ENCODE measurements around the gene CDC27.
"Not testable (repeated sequence)": the region's sequence is repeated elsewhere in the genome, so short reads cannot be mapped to it uniquely, and the experiment has no call there.

DNA sequence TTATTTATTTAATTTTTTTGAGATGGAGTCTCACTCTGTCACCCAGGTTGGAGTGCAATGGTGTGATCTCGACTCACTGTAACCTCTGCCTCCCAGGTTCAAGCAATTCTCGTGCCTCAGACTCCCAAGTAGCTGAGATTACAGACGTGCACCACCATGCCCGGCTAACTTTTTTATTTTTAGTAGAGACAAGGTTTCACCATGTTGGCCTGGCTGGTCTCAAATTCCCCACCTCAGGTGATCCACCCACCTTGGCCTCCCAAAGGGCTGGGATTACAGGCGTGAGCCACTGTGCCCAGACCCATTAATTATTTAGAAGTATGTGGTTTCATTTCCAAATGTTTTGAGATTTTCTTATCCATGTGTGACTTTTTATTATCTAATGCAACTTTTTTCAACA is 22.2 kb downstream of the CDC27 start:
- not testable (repeated sequence) for TF ChIP-seq POLR2A, EP300 (IDR thresholded peaks at IDR 0.05)
- TF ChIP-seq, protein P1, sequence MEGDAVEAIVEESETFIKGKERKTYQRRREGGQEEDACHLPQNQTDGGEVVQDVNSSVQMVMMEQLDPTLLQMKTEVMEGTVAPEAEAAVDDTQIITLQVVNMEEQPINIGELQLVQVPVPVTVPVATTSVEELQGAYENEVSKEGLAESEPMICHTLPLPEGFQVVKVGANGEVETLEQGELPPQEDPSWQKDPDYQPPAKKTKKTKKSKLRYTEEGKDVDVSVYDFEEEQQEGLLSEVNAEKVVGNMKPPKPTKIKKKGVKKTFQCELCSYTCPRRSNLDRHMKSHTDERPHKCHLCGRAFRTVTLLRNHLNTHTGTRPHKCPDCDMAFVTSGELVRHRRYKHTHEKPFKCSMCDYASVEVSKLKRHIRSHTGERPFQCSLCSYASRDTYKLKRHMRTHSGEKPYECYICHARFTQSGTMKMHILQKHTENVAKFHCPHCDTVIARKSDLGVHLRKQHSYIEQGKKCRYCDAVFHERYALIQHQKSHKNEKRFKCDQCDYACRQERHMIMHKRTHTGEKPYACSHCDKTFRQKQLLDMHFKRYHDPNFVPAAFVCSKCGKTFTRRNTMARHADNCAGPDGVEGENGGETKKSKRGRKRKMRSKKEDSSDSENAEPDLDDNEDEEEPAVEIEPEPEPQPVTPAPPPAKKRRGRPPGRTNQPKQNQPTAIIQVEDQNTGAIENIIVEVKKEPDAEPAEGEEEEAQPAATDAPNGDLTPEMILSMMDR (IDR thresholded peaks at IDR 0.05): not testable (repeated sequence)
